Breast epithelium (tissue), 3 donors: ENCODE data around the gene EDA.

Source experiments
- POLR2AphosphoS5 ChIP-seq, 3 donors: sonication (generic); formaldehyde crosslinking; IDR thresholded peaks; one replicate each; pipeline ENCODE4 v1.6.1; 2017; ENCODE audit warnings: antibody characterized with exemption in 3 of 3
- TF ChIP-seq, protein P1 (sequence below), 3 donors: fragments of 450-650 bp; IDR thresholded peaks; one replicate each; pipeline ENCODE4 v1.5.1; 2016 to 2017; ENCODE audit warnings: antibody characterized with exemption in 3 of 3, mild to moderate bottlenecking in 3 of 3, moderate library complexity in 3 of 3

DNA sequence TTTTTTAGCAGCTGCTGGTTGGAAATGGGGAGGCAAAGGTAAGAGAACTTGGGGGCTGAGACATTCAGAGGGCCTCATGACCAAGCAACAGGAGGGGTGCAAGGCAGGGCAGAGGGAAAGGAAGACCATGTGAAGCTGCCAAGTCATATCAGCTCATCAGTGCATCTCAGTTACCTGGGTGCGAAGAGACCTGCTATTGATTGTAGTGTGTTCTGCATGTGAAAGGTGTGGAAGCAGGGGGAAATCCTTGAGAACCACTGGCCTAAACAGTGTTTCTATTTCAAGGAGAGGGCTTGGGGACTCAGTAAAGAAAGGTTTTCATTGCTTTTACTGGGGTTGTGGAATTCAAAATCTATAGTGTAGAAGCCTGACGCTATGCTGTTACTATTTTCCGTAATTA is 47.1 kb upstream of the EDA start:
- TF ChIP-seq, protein P1, sequence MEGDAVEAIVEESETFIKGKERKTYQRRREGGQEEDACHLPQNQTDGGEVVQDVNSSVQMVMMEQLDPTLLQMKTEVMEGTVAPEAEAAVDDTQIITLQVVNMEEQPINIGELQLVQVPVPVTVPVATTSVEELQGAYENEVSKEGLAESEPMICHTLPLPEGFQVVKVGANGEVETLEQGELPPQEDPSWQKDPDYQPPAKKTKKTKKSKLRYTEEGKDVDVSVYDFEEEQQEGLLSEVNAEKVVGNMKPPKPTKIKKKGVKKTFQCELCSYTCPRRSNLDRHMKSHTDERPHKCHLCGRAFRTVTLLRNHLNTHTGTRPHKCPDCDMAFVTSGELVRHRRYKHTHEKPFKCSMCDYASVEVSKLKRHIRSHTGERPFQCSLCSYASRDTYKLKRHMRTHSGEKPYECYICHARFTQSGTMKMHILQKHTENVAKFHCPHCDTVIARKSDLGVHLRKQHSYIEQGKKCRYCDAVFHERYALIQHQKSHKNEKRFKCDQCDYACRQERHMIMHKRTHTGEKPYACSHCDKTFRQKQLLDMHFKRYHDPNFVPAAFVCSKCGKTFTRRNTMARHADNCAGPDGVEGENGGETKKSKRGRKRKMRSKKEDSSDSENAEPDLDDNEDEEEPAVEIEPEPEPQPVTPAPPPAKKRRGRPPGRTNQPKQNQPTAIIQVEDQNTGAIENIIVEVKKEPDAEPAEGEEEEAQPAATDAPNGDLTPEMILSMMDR (IDR thresholded peaks at IDR 0.05), result no peak
- TF ChIP-seq POLR2AphosphoS5 (IDR thresholded peaks at IDR 0.05), result no peak
